ENCODE measurements around the gene NEURL2.

The NEURL2 gene

GRCh38 chr20:45842169-45842812 lies 48.7 kb downstream of the NEURL2 start:
- DNase-seq (ENCODE audit: low read depth in 2 of 2): no peak

GRCh38 chr20:45841407-45842129 lies 49.4 kb downstream of the NEURL2 start:
- DNase-seq (ENCODE audit: low read depth in 2 of 2): no peak

GRCh38 chr20:45840700-45841198 lies 50.3 kb downstream of the NEURL2 start:
- DNase-seq (ENCODE audit: low read depth in 2 of 2): no peak
